Forelimb muscle (tissue), 1 donor: Measurements from ENCODE around the gene WDFY2. TPM values are rescaled to one million over a fixed set of nuclear protein-coding genes. Genes with fewer than 3 reads are reported as not detected.

Experiments used
- DNase-seq: peaks from one replicate; pipeline ENCODE4 v3.0.0-alpha.2; 2013; ENCODE audit warnings: low read depth
- polyA plus RNA-seq: library from polyadenylated mRNA; unstranded; fragments of 120-200 nt; gene quantifications from one replicate; pipeline ENCODE4 v1.2.1, GENCODE V29; 2013; ENCODE audit not compliant: insufficient read length

Gene WDFY2
- polyA plus RNA-seq, 1 donor = 8.3 TPM

DNA sequence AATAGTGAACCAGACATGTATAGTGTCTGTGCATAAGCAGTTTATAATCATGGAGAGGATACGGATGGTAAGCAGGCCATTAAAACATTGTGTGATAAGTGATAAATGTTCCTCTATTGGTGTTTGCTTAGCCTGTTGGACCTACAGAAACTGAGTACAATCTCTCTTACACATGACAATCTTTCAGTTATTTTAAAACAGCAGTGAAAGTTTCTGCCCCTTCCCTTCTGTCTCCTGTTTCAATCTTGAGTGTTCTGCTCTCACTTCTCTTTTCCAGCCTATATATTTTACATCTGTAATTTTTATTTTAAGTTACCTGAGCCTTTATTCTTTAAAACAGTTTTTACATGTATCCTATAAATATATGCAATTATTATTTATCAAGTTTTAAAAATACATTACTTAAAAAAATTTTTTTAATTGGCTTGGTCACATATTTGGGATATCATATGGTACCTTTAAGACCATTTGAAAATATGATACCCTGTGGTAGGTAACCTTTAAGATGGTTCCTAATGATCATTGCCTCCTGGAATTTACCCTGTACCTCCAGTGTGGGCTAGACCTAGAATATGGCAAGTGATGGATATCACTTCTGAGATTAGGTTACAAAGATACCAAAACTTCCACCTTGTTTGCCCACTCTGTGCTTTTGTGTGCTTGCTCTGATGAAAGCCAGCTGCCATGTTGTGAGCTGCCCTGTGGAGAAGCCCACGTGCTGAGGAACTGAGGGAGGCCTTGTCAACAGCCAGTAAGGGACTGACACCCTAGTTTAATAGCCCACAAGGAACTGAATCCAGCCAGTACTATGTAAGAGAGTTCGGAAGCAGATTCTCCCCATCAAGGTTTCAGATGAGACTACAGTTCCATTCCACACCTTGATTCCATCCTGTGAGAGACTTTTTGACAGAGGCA lies 120.4 kb downstream of the WDFY2 start:
- no peak for DNase-seq

DNA sequence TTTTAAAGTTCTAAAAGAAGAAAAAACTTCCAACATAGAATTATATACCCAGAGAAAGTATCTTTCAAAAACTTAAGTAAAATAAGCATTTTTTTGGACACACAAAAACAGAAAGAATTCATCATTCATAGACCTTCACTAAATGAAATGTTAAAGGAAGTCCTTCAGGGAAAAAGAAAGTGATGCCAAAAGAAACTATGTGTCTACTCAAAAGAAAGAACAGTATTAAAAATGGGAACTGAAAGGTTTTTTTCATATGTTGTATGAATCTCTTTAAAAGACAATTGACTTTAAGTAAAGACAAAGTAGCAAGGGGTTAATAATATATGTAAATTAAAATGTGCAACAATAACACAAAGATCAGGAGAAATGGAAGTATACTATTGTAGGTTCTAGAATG lies 123.2 kb downstream of the WDFY2 start:
- no peak for DNase-seq

DNA sequence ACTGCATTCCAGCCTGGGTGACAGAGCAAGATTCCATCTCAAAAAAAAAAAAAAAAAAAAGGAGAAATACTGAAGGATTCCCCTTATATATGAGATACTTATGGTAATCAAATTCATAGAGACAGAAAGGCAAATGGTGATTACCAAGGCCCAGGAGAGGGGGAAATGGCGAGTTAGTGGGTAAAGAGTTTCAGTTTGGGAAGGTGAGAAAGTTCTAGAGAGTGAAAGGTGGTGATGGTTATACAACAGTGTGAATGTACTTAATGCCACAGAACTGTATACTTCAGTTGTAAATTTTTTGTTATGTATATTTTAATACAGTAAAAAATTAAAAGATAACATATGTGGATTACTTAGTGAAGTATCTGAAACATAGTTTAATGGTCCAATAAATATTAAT lies 129.5 kb downstream of the WDFY2 start:
- no peak for DNase-seq

DNA sequence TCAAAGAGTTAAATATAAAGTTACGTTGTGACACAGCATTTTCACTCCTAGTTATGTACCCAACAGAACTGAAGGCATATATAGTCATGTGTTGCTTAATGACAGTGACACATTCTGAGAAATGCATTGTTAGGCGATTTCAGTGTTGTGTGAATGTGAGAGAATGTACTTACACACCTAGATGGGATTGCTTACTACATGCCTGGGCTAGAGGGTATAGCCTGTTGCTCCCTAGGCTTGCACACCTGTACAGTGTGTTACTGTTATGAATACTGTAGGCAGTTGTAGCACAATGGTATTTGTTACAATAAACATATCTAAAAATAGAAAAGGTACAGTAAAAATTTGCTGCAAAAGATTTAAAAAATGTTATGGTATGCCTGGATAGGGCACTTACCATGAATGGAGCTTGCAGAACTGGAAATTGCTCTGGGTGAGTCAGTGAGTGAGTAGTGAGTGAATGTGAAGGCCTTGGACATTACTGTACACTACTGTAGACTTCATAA lies 130.5 kb downstream of the WDFY2 start:
- no peak for DNase-seq

DNA sequence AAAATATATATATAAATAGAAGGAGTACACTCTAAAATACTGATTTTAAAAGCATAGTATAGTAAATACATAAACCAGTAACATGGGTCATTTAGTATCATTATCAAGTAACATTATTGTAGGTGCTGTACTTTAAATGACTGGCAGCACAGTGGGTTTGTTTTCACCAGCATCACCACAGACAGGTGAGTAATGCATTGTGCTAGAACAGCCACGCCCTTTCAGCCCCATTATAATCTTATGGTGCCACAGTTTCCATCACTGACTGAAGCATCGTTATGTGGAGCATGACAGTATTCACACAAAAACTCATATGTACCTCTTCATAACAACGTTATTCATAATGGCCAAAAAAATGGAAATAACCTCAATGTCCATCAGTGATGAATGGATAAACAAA lies 131.4 kb downstream of the WDFY2 start:
- no peak for DNase-seq

DNA sequence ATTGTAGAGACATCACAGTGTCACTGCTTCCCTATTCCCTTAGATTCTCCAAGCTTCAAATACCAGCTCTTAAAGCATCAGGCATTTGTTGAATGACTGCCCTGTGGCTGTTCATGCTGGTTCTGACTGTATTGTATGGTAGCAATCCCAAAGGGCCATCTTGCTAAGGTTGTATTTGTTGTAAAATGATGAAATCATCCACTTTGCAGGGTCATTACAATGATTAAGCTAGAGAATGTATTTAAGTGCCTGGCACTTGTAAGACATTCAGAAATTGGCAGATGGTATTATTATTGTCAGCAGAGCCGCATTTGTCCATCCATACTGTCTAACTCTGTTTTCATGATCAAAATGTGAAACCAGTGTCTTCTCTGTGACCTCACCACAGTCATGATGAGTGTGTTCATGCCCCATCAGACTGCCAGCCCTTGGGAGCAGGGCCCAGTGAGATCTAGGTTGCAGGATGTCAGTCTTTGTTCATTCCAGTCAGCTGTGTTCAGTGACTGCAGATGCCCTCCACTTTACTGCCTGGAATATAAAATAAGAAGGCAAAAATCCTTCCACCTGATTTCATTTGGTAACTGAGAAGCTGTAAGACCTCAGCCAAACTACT lies 133.6 kb downstream of the WDFY2 start:
- DNase-seq = no peak

DNA sequence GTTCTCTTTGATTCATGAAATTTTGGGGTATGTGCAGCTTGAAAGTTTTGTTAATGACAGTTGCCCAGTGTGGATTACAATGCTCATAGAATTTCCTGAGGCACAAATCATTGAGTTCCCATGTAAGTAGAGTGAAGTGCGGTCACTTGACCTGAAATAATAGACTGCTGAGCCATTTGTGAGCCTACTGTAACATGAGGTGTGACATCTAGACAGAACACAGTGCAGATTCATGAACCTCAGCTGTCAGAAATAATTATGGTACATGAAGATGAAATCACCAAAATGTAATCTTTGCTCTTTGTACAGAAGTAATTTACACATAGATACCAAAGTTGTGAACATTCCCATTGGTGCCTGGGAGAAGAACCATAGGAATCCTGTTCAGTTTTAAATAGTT lies 135.1 kb downstream of the WDFY2 start:
- no peak for DNase-seq

DNA sequence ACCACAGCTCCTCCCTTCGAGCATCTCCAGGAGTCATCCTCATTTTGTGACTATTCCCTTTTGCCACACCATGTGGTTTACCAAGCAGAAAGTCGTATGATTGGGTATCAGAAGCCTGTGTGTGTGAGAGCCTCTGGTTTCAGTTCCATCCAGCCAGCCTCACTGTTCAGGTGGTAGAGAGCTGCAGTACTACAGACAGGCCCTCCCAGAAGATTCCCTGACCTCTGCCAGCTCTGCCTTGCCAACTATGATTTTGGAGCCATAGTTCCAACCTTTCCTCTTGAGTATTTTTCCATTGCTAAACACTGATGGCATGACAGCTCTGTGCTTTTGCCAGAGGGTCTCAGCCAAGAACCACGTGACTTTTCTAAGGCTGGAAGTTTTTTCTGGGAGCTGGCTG lies 137.2 kb downstream of the WDFY2 start:
- DNase-seq = no peak

DNA sequence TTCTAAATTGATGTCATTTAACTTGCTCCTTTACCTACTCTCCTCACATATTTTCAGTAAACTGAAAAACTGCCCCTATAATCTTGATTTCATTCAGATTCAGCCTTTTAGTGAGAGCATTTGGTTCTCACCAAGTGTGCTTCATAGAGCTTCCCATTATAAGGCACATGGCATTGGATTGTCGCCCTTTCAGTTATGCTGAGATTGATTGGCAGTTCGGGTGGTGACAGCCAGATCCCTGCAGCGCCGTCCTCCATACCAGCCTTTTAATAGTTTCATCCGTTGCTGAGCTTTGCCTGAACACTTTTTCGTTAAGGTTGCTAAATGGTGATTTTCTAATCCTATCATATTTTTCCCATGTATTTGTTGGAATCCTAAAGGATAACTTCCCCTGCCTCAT lies 139.3 kb downstream of the WDFY2 start:
- DNase-seq = no peak

DNA sequence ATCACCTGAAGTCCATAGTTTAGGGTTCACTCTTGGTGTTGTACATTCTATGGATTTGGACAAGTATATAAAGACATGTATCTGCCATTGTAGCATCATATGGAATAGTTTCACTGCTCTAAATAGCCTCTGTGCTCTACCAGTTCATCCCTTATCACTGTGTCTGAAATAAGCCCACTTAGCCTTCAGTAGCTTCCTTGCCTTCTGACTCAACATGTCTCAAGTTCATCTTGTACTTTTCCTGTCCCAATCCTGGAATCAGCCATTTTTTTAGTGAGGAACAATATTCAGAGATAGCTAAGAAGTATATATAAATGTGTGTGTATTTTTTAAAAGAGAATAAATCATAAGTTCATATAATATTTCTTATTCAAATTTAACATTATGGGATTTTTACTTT lies 140.5 kb downstream of the WDFY2 start:
- DNase-seq = no peak

DNA sequence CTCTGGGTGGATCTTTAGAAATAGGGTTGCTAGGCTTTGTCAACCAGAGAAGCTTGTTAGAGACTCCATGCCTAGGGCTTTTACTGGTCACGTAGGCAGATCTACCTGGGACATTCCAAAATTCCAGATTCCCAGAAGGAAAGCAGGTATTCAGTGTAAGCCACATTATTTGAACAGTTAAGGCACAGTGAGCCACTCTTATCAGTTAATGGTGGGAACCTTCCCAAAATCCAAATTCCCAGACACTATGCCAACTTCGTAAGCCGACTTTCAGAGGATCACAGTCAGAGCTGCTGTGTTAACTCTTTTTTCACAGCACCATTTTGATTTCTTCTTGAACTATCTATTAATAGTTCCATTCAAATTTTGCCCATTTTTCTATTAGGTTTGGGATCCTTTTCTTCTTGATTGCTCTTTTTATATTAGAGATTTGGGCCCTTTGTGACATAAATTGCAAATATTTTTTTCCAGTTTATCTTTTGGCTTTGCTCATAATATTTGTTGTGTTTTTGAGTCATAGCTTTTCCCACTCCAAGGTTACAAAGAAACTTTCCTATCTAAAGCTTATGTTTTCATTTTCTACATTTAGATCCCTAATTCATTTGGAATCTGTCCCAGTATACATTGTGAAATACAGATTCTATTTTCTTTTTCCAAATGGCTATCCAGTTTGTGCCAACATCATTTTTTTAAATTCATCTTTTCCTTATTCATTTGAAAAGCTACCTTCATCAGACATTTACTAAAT lies 142.4 kb downstream of the WDFY2 start:
- no peak for DNase-seq

DNA sequence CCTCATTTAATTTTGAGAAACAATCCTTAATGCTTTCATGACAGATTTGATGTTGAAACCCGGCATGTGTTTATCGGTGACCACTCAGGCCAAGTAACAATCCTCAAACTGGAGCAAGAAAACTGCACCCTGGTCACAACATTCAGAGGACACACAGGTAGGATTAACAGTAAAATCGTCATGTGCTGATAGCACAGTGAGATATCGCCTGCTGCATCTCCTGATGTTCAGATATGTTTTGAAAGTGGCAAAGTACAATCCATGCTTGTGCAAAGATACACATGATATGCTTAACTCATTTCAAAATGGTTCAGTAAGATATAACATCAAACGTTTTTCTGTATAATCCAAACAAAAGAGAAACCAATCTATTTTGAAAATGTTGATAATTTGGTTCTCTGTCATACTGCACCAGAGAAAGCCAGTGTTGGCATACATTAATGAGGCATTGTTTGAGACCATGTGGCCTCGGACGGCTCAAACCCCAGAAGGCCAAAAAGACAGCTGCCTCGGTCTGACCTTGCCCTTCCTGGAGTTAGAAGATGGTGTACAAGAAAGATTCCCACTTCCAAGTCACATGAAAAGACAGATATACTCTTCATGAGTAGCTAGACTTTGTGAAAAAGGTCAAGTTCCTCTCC lies 143.5 kb downstream of the WDFY2 start:
- DNase-seq = no peak

DNA sequence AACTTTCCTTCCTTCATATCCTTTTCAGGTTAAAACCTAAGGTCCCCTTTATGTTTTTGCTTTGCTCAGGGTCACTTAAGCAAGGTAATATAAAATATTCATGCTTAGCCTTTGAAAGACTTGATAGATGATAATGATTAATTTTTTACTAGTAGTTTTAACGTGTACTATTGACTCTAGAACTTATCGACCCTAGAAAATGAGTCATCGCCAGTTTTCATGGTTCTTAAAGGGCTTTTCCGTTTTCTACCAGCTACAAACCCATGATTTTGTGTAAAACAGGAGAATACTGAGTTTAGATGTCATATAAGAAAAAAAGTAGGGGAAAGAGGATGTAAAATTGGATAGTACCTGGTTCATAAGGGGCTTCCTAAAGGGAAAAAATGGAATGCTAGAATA lies 144.0 kb downstream of the WDFY2 start:
- DNase-seq = no peak

DNA sequence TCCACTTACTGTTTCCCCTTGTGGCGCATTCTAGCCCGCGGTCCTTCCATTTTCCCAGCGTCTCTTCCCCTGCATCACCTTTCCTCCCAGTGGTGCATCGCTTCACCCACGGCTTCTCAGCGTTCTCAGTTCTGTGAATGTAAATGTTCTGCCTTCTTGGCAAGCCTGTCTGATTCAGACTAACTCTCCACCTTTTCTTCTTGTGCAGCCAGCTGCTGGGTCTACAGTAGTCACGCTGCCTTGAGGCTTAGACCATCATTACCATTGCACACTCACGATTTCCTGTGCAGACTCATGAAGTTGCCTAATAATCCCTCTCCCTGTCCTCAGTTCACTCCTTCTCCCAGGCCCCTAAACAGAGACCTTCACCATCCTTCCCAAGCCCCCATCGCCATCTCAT lies 144.7 kb downstream of the WDFY2 start:
- no peak for DNase-seq

DNA sequence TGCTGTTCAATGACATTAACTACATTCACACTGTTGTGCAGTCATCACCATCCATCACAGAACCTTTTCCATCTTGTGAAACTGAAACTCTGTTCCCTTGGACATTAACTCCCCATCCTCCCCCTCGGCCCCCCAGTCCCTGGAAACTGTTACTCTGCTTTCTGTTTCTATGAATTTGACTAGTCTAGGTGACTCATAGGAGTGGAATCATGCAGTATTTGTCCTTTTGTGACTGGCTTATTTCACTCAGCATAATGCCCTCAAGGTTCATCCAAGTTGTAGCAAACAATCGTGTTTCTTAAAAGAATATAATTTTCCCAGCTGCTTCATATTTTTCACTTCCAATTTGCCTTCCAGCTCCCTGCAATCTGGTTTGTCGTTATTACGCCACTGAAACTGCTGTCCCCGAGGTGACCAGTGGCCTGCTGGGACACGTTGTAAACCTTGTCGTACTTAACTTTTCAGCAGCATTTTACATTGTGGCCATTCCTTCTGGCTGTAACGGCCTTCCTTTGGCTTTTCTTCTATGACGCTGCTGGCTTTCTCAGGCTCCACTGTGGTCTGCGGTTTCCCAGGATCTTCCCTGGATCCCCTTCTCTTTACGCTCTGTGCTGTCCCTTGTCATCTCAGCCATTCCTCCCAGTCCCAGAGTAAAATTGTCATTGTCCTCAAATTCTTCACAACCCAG lies 145.7 kb downstream of the WDFY2 start:
- no peak for DNase-seq

DNA sequence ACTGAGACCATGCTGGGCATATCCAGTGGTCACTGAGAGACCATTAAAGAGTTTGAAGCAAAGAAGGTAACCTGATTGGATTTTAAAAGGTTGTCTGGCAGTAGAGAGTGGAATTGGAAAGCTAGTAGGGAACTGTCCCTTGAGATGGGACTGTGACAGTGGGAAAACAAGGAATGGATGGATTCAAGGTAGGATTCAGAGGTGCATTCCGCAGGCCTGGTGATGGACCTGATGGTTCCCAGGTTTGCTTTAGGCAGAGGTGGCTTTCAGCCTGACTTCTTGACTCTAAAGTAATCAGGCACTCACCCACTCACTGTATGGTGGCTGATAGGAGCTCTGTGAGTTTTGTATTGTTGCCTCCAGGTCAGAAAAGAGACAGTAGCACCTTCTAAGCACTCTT lies 146.7 kb downstream of the WDFY2 start:
- DNase-seq = no peak

DNA sequence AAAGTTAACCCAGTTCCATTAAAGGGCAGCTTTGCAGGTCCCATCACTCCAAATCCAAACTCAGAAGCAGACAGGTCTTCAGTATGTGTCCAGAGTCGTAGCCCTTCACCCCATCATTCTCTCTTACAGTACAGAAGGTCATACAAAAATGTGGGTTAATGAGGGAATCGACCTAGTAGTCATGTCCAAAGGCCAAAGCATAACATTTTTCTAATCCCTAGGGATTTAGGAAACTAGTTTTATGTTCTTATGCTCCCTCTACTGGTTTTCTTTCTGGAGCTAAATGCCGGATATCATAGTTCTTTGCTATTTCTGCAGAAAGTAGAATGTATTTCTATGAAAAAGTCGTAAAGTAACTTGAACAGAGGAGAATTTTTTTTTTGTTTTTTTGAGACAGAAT lies 147.5 kb downstream of the WDFY2 start:
- no peak for DNase-seq

DNA sequence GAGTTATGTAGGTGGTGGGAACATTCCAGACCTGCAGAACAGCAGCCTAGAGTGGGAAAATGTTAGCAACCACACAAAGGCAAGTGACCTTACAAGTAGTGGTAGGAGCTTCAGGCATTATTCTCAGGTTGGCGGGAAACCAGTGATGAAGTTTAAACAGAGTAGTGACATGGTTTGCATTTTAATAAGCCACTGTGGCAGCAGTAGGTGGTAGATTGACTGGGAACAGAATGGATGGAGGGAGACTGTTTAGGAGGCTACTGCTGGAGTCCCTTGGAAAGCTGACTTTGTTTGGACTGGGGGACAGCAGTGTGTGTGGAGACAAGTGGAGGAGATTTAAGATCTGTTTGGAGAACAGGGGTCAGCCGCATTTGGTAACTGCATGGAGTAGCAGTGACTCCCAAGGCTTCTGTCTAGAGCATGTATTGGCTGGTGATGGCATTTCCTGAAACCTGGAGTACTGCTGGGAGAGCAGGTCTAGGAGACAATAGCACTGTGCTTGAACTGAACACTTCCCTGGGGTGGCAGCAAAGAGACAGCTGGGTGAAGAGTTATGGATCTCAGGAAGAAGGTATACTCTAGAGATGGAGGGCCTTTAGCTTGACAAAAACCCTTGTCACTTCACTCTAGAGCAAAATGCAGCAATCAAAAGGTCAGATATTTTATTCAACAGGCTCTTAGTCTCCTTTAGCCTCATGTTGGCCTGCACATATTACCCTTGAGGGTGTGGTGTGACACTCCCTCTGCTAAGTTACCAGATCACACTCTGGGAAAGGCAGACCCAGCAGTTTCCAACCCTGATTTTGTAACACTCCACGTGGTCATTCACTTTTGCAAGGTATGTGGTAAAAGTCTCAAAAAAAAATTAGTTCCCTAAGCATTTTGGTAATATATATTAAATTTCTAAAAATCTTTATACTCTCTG lies 149.4 kb downstream of the WDFY2 start:
- DNase-seq = no peak

DNA sequence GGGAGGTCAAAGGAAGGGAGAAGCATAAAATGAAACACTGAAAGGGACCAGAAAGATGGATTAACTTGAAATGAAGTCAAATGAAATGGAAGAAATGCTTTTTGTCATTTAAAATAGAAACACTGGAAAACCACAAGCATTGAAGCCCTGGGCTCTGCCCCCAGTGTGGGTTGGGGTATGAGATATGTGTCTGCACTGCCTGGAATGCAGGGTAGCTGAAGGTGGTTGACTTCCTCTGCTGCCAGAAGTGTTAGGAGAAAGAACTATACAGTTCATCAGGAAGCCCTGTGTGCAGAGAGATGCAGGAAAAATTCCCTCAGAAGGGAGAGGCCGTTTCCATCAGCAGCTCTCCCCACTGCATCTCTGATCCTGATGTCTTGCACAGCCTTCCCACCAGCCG lies 150.5 kb downstream of the WDFY2 start:
- no peak for DNase-seq

DNA sequence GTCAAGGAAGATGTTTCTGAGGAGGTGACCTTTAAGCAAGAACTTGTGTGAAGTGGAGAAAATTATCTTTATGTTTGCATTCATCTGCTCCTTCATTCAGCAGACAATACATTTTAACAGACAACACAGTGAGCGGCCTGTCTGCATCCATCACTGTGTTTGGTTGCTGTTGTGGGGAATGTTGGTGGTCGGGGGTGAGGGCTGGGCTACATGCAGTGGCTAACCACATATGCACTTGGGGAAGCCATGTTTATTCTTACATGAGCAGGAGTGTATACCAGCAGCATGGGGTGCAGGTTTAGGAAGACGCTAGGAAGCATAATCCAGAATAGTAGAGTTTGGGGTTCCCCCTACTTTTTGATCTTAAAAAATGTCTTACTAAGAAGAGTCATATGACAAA lies 153.3 kb downstream of the WDFY2 start:
- no peak for DNase-seq
